ENCODE results near the gene SAE1.
"Not testable (repeated sequence)": the region's sequence is repeated elsewhere in the genome, so short reads cannot be mapped to it uniquely, and the experiment has no call there.

SAE1 gene

GRCh38 chr19:47130589-47131227, at the start of gene SAE1:
Gene SAE1 (plus strand): TSS chr19:47130835. CDS start chr19:47130931, 96 bp downstream.
- DNase-seq: peak; percentile 99

DNA sequence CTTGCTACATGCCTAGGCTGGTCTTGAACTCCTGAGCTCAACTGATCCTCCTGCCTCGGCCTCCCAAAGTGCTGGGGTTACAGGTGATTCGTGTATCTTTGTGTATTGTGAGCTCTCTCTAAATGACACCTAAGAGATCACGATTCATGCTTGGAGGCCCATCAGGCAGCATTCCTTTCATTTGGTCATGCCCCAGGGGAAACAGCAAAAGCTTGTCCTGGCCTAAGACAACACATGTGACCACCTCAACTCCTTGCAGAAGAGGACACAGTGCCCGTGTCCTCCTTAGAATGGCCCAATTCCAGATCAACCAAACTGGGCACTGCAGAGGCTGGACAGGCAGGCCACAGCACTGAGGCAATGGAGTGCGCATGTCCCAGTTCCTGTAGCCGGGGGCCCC, 49.5 kb upstream of the SAE1 start:
- no peak for DNase-seq

- DNase-seq: no peak
Observed at GRCh38 chr19:47082493-47082892, 48.1 kb upstream of the SAE1 start.

DNA sequence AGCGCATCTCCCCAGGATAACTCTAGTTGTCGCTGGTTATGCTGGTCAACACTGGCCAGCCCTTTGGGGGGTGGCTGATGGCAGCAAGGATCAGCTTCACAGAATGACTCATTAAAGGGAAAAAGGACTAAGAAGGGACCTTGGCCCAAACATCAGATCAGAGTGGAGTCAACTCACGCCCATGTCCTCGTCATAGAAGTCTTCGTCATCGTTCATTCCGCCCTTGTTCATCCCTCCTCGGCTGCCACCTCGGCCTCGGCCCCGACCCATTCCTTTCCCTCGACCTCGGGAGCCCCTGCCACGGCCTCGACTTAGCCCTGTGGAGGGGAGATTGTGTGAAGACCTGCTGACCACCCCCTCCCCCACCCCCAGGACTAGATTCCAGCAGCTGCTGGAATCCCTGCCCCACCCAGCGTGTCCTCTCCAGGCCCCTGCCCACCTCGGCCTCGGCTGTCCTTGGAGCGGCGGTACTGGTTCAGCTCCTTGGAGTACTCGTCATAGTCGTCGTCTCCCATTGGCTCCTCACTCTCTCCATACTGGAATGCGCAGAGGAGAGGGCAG, 45.7 kb upstream of the SAE1 start:
- DNase-seq: no peak

DNA sequence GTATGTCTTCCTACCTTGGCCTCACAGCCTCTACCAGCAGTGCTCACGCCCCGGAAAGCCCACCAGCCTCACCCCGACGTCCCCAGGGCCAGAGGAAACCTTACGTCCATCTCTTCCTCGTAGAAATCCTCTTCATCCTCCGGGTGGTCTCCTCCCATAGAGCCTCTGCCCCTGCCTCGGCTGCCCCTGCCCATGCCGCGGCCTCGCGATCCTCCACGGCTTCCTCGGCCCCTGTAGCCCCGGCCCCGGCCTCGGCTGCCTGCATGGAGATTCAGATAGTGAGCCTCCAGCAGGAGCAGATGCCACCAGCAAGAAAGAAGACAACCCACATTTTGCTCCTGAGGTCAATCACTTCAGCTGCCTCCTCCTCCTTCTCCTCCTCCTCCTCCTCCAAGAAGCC, 44.4 kb upstream of the SAE1 start:
- DNase-seq: no peak

GRCh38 chr19:47089767-47090350, 40.8 kb upstream of the SAE1 start:
- DNase-seq: no peak

- DNase-seq: no peak
Observed at GRCh38 chr19:47093254-47093653, 37.4 kb upstream of the SAE1 start.

- no peak for DNase-seq
Observed at GRCh38 chr19:47093841-47094240, 36.8 kb upstream of the SAE1 start.

DNA sequence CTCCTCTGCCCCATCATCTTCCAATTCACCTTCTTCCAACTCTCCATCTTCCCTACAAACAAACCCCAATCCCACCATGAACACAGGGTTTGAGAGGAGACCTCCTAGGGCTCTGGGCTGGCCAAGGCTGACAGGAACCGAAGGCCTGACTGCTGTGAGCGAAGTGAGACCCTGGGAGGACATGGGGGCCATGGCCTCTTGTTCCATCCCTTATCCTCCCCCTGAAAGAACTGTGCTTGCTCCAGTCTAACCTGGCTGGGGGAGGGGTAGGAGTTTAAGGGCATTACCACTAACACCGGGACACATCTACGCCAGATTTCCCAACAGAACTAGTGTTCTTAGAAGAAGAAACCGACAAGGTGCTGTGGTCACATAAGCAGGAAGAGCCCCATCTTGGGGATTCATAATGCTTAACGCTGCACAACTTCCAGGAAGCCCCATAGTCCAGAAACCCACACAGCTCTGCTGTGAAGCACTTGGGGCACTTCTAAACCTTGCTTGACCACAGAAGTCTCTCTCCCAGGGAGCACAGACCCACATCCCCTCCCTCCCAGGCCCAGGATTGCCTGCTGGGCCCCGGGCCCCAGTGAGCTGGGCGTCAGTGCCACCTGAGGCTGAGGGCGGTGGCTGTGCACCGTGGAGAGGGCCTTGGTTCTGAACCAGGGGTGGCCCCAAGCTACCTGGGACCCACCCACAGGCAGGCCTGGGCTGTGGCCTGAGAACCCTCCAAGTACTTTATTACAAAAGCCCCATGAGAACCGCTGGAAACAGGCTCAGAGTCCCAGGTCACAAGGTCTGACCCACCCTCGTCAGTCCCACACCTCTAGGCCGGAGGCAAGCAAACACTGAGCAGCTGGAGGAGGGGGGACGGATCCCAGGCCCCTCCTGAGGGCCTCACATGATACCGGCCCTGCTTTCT, 35.8 kb upstream of the SAE1 start:
- DNase-seq: no peak

DNA sequence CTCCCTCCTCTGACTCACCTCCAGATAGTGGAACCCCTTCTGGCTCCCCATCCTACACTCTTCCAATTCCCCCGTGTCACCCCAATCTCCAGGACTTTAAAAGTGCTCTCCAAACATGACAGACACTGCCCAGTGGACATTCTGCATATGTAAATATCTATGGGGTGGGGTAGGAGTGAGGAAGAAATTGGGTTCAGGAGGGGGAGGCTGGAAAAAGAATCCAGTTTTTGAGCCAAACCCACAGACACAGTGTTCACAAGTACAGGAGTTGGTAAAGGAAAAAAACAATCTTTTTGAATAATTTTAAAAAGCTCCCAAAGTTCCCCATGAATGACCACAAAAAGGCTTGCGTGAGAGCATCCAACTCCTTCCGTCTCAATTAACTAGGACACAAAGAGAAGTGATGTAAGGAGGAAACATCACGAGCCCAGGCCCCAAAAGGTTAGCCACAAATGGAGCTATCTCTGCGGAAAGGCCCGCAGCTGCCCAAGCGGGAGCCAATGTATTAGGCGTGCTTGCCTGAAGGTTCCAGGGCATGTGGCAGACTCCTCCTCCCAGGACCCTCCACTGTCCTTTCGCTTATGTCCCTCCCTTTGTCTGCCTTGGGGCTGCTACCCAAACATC, 35.0 kb upstream of the SAE1 start:
- DNase-seq: no peak

- DNase-seq: no peak
Observed at GRCh38 chr19:47096100-47096704, 34.4 kb upstream of the SAE1 start.

DNA sequence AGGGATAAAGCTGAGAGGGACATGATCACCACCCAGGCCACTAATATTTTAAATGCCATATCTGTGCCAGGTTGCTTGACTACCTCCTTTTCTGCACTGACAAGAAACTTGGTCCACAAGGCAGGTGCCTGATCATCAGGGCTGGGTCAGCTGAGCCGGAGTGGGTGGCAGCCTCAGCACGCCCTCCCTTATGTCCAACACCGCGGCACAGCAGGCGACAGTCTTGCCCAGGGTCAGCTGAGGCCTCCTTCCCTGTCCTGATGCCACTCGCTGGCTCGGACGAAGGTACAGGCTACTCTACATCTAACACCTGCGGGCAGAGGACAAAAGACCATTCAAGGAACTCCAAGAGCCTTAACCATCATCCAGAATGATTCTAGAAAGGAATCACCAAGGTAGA, 33.9 kb upstream of the SAE1 start:
- DNase-seq: no peak

- DNase-seq: no peak
Observed at GRCh38 chr19:47097396-47098201, 33.0 kb upstream of the SAE1 start.

- DNase-seq: no peak
Observed at GRCh38 chr19:47098608-47099007, 32.0 kb upstream of the SAE1 start.

- no peak for DNase-seq
Observed at GRCh38 chr19:47099576-47100050, 31.0 kb upstream of the SAE1 start.

DNA sequence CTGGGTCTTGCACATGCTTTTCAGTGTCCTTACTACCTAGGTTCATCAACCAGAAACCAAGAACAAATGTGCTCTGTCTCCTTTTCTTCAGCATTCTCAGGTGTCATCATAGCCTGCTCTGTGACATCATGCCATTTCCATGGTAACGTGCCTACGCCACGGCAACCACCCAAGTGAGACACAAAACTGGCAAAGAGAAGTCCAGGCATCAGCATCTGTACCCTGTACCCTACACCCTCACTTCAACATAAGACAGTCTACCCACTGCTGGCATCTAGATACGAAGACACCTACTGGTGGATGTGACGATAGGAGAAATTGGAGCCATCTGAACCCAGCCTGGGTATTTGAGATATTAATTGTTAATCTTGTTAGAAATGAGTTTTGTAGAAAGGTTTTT, 30.3 kb upstream of the SAE1 start:
- no peak for DNase-seq

DNA sequence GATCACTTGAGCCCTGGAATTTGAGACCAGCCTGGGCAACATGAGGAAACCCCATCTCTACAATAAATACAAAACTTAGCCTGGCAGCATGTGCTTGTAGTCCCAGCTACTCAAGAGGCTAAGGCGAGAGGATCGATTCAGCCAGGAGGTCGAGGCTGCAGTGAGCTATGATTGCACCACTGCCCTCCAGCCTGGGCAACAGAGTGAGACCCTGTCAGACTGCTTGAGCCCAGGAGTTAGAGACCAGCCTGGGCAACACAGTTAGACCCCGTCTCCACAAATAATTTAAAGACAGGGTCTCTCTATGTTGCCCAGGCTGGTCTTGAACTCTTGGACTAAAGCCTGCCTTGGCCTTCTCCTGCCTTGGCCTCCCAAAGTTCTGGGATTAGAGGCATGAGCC, 29.5 kb upstream of the SAE1 start:
- not testable (repeated sequence) for DNase-seq

- DNase-seq: no peak
Observed at GRCh38 chr19:47102346-47103060, 28.1 kb upstream of the SAE1 start.

DNA sequence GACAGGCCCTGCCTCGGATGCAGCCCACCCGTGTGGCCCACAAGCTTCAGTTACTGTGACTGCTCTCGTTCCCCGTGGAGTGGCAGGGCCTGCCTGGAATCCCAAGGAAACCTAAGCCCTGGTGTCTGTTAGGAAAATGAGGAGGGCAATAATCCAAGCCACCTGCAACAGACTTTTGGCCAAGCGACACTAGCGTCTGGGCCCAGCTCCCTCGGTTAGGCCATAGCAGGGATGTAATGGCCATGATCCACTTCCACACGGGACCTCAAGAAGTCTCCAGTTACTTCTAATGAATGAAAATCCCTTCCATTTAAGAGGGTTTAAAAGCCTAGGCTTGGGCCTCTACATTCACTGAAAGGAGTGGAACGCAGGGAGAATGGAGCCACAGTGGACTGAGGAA, 26.0 kb upstream of the SAE1 start:
- no peak for DNase-seq

- DNase-seq: no peak
Observed at GRCh38 chr19:47105874-47106273, 24.8 kb upstream of the SAE1 start.

- DNase-seq: no peak
Observed at GRCh38 chr19:47106821-47107201, 23.8 kb upstream of the SAE1 start.

Measured in right forelimb (tissue), 1 donor.